ENCODE results near the gene GPN2.

- TF ChIP-seq POLR2A (IDR thresholded peaks at IDR 0.05) (no peak), CTCF (IDR thresholded peaks at IDR 0.05 in 4 of 5, conservative IDR thresholded peaks at IDR 0.05 in 1 of 5) (no peak)
These were observed 46.7 kb upstream of the GPN2 start for GRCh38 chr1:26936823-26937222.

Data from gastrocnemius medialis (tissue), 4 donors.